ENCODE measurements around the gene NDRG4.

DNA sequence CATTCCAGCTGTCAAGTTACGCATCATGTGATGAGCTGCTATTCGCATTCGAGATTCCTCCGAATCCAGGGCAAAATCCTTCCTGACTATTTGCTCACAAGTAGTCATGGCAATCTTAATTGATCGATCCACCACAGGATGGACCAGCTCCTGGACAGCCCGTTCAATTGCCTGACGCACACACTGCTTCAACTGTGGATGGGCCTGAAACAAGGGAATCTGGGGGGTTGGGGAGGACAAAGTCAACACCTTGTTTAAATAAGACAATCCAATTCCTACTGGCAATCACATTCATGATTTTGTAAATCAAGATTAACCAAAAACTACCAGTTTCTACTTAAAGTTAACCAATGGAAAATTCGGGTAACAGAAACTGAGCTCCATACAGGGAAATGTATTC is 43.7 kb downstream of the NDRG4 start:
- TF ChIP-seq, protein P1, sequence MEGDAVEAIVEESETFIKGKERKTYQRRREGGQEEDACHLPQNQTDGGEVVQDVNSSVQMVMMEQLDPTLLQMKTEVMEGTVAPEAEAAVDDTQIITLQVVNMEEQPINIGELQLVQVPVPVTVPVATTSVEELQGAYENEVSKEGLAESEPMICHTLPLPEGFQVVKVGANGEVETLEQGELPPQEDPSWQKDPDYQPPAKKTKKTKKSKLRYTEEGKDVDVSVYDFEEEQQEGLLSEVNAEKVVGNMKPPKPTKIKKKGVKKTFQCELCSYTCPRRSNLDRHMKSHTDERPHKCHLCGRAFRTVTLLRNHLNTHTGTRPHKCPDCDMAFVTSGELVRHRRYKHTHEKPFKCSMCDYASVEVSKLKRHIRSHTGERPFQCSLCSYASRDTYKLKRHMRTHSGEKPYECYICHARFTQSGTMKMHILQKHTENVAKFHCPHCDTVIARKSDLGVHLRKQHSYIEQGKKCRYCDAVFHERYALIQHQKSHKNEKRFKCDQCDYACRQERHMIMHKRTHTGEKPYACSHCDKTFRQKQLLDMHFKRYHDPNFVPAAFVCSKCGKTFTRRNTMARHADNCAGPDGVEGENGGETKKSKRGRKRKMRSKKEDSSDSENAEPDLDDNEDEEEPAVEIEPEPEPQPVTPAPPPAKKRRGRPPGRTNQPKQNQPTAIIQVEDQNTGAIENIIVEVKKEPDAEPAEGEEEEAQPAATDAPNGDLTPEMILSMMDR (IDR thresholded peaks at IDR 0.05; ENCODE audit: low read depth, low read length, poor library complexity, severe bottlenecking) = no peak
- TF ChIP-seq EZH2phosphoT487 (IDR thresholded peaks at IDR 0.05; ENCODE audit: borderline replicate concordance, low read length) = no peak

Data from DOHH2 (cell line).